Astrocyte of the cerebellum (primary cell): ENCODE data around the gene ZNF525.
"Not testable (repeated sequence)": the region's sequence is repeated elsewhere in the genome, so short reads cannot be mapped to it uniquely, and the experiment has no call there.

ENCODE experiments used
- DNase-seq: peaks from one replicate; pipeline ENCODE4 v3.0.0-alpha.2; 2011; ENCODE audit warnings: low read depth
- H3K4me3 ChIP-seq: 2 replicates; pipeline ENCODE4 v1.5.1; 2011; ENCODE audit warnings: mild to moderate bottlenecking, low read depth, low read length, moderate library complexity
- in situ Hi-C: cut with HindIII; loops from 2 replicates; pipeline ENCODE4 v1.10.0; 2017; ENCODE audit warnings: low sequenced_read_pairs
- TF ChIP-seq, protein P1 (sequence below): IDR thresholded peaks from 2 replicates; pipeline ENCODE4 v1.5.1; 2012; ENCODE audit warnings: low read length, low read depth, moderate library complexity, mild to moderate bottlenecking; ENCODE audit errors: missing control alignments

ZNF525 gene

DNA sequence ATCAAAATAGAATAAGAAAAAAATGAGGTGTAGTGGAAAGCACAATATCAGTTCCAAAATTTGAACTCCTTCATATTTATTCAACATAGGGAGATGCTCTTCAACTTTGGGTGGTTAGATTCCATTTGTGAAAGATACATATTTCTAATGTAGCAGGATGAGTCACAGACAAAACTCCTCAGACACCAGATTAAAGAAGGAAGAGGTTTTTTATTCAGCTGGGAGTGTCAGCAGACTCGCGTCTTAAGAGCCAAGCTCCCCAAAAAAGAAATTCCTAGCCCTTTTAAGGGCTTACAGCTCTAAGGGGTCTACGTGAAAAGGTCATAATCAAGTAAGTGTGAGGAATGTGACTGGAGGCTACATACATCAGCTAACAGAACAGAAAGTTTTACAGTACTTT lies 22.7 kb downstream of the ZNF525 start:
- in situ Hi-C loops: no loop called here
- DNase-seq: no peak
- H3K4me3 ChIP-seq: no peak overlapping the region
- TF ChIP-seq, protein P1, sequence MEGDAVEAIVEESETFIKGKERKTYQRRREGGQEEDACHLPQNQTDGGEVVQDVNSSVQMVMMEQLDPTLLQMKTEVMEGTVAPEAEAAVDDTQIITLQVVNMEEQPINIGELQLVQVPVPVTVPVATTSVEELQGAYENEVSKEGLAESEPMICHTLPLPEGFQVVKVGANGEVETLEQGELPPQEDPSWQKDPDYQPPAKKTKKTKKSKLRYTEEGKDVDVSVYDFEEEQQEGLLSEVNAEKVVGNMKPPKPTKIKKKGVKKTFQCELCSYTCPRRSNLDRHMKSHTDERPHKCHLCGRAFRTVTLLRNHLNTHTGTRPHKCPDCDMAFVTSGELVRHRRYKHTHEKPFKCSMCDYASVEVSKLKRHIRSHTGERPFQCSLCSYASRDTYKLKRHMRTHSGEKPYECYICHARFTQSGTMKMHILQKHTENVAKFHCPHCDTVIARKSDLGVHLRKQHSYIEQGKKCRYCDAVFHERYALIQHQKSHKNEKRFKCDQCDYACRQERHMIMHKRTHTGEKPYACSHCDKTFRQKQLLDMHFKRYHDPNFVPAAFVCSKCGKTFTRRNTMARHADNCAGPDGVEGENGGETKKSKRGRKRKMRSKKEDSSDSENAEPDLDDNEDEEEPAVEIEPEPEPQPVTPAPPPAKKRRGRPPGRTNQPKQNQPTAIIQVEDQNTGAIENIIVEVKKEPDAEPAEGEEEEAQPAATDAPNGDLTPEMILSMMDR: no peak

DNA sequence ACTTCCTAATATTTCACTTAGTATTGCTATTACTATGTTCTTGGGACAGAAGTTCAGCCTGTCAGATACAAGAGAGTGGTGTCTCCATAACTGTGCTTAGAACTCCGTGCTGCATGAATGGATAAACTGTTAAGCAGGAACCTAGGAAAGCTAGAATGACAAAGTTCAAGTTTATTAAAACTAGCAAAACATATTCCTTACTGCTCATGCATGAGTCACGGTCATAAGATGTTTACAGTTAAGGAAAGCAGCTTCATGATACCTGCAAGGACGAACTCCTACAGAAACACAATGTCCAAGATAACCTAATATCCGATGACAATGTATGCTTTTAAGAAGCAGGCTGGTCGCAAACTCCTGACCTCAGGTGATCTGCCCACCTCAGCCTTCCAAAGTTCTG lies 23.4 kb downstream of the ZNF525 start:
- no peak for DNase-seq
- in situ Hi-C loops: no loop called here
- TF ChIP-seq, protein P1: no peak
- H3K4me3 ChIP-seq: no peak overlapping the region

DNA sequence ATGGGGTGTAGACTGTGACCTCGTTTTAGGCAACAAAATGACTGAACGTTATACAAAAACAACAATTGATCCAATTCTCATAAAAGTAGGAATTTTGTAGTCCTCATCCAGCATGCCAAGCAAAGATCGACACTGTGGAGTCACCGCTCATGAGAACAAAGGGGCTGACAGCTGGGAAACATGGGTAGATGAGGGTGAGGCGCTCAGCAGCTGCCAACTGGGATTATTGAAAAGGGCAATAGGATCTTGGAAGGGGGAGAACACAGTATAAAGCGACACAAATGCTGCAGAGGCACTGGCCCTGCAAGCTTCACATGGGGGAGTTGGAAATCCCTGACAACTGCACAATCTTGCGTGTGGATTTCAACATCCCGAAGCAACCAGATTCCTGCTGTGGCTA lies 24.1 kb downstream of the ZNF525 start:
- in situ Hi-C loops: no loop called here
- H3K4me3 ChIP-seq: no peak overlapping the region
- DNase-seq: no peak
- TF ChIP-seq, protein P1: no peak

DNA sequence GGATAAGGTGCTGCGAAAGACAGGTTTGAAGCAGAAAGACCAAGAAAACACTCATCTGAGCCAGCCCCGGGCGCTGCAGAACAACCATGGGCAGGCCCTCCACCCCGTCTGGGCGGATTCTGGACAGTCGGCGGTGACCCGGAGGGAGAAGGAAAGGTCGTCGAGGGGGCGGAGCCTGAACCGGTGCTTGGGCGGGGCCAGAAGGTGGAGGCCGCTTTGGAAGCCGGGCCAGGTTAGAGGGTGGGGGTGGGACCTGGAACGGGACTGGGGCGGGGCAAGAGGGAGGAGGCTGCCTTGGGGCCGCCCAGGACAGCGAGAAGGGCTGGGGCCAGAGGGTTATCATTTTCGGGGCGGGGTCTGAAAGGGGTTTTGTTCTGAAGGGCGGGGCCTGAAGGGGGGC lies 24.5 kb downstream of the ZNF525 start:
- in situ Hi-C loops: no loop called here

DNA sequence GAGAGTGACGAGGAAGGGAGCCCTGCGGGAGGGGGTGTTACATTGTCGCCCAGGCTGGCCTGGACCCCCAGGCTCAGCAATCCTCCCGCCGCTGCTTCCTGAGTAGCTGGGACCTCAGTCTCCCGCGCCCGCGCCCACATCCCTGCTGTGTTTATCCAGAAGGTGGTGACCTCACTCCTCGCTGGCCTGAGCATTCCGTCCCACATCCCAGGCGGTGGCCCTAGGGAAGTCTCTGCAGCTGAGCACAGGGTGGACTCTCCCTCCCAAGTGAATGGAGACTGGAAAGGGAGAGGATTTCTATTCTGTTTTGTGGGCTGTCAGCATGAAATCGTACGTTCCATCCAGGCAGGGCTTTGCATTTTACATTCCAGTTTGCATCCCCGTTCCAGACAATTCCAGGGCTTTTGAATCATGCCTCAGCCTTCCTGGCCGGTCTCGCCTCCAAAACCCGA lies 29.0 kb downstream of the ZNF525 start:
- TF ChIP-seq, protein P1: no peak
- in situ Hi-C loops: no loop called here

More for the DNA sequence above, 24.5 kb downstream of the ZNF525 start:
- TF ChIP-seq, protein P1: no peak
- no peak for DNase-seq
- no peak overlapping the region for H3K4me3 ChIP-seq

DNA sequence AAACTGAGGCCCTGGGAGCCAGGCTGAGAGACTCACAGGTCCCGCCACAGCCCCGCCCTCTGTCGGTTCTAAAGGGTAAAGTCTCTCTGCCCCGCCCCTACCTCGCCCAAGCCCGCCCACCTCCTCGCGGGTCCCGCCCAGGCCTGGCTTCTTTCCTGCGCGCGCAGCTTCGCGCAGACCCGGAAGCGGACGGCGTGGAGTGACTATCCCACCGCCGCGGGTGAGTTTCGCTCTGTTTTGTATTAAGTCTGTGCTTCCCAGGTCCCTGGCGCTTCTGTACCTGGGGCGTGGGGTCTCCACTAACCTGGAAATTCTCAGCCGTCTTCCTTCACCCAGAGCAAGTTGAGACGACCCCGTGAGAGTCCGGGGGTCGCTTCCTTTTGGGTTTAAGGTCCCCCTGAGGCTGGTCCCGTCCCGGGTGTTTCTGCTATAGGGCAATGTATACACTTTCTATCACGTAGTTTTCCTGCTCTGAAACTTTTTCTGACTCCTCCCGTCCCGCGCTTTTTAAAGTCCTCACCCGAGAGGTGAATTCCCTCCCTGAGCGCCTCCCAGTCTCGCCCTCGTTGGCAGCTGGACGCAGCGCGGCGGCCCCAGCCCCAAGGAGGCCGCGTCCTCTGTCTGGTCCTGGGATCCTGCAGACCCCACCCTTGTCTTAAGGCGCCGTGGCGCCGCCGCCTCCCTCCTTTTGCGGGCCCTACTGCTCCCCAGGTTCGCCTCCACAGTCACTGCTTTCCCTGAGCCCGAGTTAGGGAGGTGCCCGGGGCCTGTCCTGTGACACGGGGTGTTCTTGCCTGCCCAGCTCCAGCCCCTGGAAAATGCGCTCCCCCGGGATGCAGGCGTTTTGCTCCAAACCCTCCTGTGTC lies 29.7 kb downstream of the ZNF525 start, which contains the start of gene ZNF765:
Gene ZNF765 (plus strand): TSS at position 176 of the 866 bp plus-strand sequence. CDS start 2,867 bp downstream, outside the sequence.
- in situ Hi-C loops: no loop called here
- peak; percentile 80 for DNase-seq
- peak within 1 kb of the TSS; percentile 63 for H3K4me3 ChIP-seq
- TF ChIP-seq, protein P1: peak; percentile 46

More for the DNA sequence above, 29.0 kb downstream of the ZNF525 start:
- peak overlapping the region; percentile 63 for H3K4me3 ChIP-seq
- no peak for DNase-seq

DNA sequence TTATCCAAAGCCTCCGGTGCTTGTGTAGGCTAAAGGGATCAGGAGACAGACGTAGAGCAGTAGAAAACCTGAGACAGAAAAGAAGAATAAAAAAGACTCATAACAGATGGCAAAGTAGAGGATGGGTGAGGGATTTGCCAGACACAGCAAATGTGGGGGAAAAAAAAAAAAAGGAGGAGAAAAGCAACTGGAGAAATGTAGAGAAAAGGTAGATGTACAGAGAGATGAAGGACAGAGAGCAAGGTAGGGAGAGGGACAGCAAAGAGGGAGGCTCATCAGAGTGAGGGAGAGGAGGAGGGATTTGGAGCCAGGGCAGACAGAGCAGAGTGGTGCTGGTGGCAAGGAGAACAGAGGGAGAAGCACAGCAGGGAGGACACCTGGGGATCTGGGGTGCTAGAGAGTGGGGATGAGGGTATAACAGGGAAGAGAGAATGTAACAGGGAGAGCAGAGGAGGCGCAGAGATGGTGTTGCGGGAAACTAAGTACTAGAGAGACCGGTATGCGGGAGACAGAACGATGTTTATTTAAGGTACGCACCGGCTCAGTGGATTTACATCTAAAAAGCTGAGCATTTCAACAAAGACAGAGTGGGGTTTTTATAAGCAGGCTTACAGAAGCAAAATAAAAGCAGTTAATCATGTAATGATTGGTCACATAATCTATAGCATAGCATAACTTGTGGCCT lies 30.5 kb downstream of the ZNF525 start:
- in situ Hi-C loops, DNase-seq: not testable (repeated sequence)
- peak overlapping the region; percentile 63 for H3K4me3 ChIP-seq
